OCI-LY7 (cell line): ENCODE data around the gene R3HDM4. TPM values are rescaled to one million over a fixed set of nuclear protein-coding genes. Genes with fewer than 3 reads are reported as not detected.

Experiments
- BruUV-seq: library from RNA; stranded (reverse); fragments of 400-500 nt; replicated peaks from 2 replicates; lab custom pipeline; 2021; lab: Mats Ljungman, UMichigan
- CTCF ChIA-PET: fragments of 300-600 bp; sonication (Branson Sonifier 250); formaldehyde crosslinking; loops from one replicate; lab custom pipeline; 2022; ENCODE audit warnings: antibody characterized with exemption; ENCODE audit not compliant: unreplicated experiment; lab: Charles Lee
- POLR2A ChIA-PET: fragments of 300-600 bp; sonication (Branson Sonifier 250); formaldehyde crosslinking; loops from one replicate; lab custom pipeline; 2022; ENCODE audit warnings: antibody characterized with exemption; lab: Charles Lee
- DNase-seq: peaks from one replicate; pipeline ENCODE4 v3.0.0-alpha.2; 2015; ENCODE audit warnings: low spot score
- H2AFZ ChIP-seq: fragments of 200-600 bp; sonication (generic), shearing (Covaris generic); 2 replicates; pipeline ENCODE4 v1.6.1; 2014; ENCODE audit warnings: mild to moderate bottlenecking, antibody characterized with exemption, low read length, moderate library complexity
- H3K27ac ChIP-seq: fragments of 200-600 bp; sonication (generic); 2 replicates; pipeline ENCODE4 v1.5.1; 2014; ENCODE audit warnings: mixed run types, low read depth, mild to moderate bottlenecking, moderate library complexity, low read length, inconsistent platforms; ENCODE audit not compliant: poor library complexity, severe bottlenecking
- H3K36me3 ChIP-seq: fragments of 200-600 bp; sonication (generic); 2 replicates; pipeline ENCODE4 v1.6.1; 2014; ENCODE audit warnings: mild to moderate bottlenecking, antibody characterized with exemption, low read length, moderate library complexity, mixed read lengths; ENCODE audit not compliant: insufficient read depth
- H3K4me1 ChIP-seq: fragments of 200-600 bp; sonication (generic); 2 replicates; pipeline ENCODE4 v1.5.1; 2014; ENCODE audit warnings: mild to moderate bottlenecking, low read length; ENCODE audit not compliant: insufficient read depth, poor library complexity, severe bottlenecking
- H3K4me2 ChIP-seq: fragments of 200-600 bp; sonication (generic); 2 replicates; pipeline ENCODE4 v1.6.1; 2014; ENCODE audit warnings: mild to moderate bottlenecking, low read length
- H3K4me3 ChIP-seq: fragments of 200-600 bp; sonication (generic); 2 replicates; pipeline ENCODE4 v1.5.1; 2014; ENCODE audit warnings: mild to moderate bottlenecking, low read depth, low read length; ENCODE audit not compliant: poor library complexity, severe bottlenecking
- H3K79me2 ChIP-seq: fragments of 200-600 bp; sonication (generic); 2 replicates; pipeline ENCODE4 v1.6.1; 2016; ENCODE audit warnings: low read depth, mild to moderate bottlenecking, low read length, moderate library complexity, mixed read lengths; ENCODE audit not compliant: insufficient read depth
- H3K9me2 ChIP-seq: fragments of 200-600 bp; sonication (generic); 2 replicates; pipeline ENCODE4 v1.6.1; 2016; ENCODE audit warnings: mild to moderate bottlenecking, low read length, mixed read lengths; ENCODE audit not compliant: insufficient read depth
- H3K9me3 ChIP-seq: fragments of 200-600 bp; sonication (generic); 2 replicates; pipeline ENCODE4 v1.6.1; 2014; ENCODE audit warnings: mild to moderate bottlenecking, mixed run types, low read length, mixed read lengths
- H4K20me1 ChIP-seq: fragments of 200-600 bp; sonication (generic); 2 replicates; pipeline ENCODE4 v1.6.1; 2014; ENCODE audit warnings: mild to moderate bottlenecking, antibody characterized with exemption, low read length, moderate library complexity, mixed read lengths; ENCODE audit not compliant: insufficient read depth
- CTCF ChIP-seq: fragments of 200-600 bp; sonication (generic); conservative IDR thresholded peaks from 2 replicates; pipeline ENCODE4 v1.5.1; 2014; ENCODE audit warnings: mild to moderate bottlenecking, antibody characterized with exemption, low read length, moderate library complexity, mixed read lengths
- EZH2phosphoT487 ChIP-seq: fragments of 200-600 bp; sonication (generic); IDR thresholded peaks from 2 replicates; pipeline ENCODE4 v1.6.1; 2018; ENCODE audit warnings: low read depth, borderline replicate concordance, mild to moderate bottlenecking, mixed run types, antibody characterized with exemption, low read length, moderate library complexity, mixed read lengths
- intact Hi-C: fragments of 100-400 bp; cut with micrococcal nuclease; formaldehyde crosslinking; loops from one replicate; pipeline ENCODE4 v1.10.0; 2022; ENCODE audit not compliant: unreplicated experiment
- total RNA-seq, 2 experiments: library from RNA; depleted of rRNA in 1 of 2; stranded (reverse); fragments of >200 nt in 1 of 2; shearing (Covaris generic) in 1 of 2; gene quantifications; 2 replicates each; pipeline ENCODE4 v1.2.3, GENCODE V29; 2014 to 2022

The R3HDM4 gene
- total RNA-seq, 2 experiments from 2014 or later = 43.5 to 64.9 TPM

- CTCF ChIA-PET = no interaction called here
- Histone ChIP-seq H4K20me1 (no peaks in the 10 kb centered on the region), H3K36me3 (peaks cover 20% of the 10 kb centered on the region; the same call in 1 of the 2 replicates), H3K9me3 (no peaks in the 10 kb centered on the region), H3K27ac (no peak overlapping the region), H3K9me2 (no peaks in the 10 kb centered on the region), H2AFZ (no peak overlapping the region), H3K79me2 (no peaks in the 10 kb centered on the region), H3K4me1 (peaks cover 26% of the 10 kb centered on the region), H3K4me2 (no peak overlapping the region), H3K4me3 (no peak overlapping the region)
- POLR2A ChIA-PET = no interaction called here
- intact Hi-C loops = no loop called here
- no peak for DNase-seq
- TF ChIP-seq CTCF (no peak), EZH2phosphoT487 (no peak)
- no TSS peak for BruUV-seq
Measured at GRCh38 chr19:868458-869244, 44.4 kb downstream of the R3HDM4 start.

GRCh38 chr19:867855-868457 is 45.1 kb downstream of the R3HDM4 start:
- H3K9me3 ChIP-seq = no peaks in the 10 kb centered on the region
- TF ChIP-seq CTCF (no peak), EZH2phosphoT487 (no peak)
- H3K4me3 ChIP-seq = no peak overlapping the region
- no peak overlapping the region for H2AFZ ChIP-seq
- no peak overlapping the region for H3K27ac ChIP-seq
- no peak overlapping the region for H3K4me2 ChIP-seq
- POLR2A ChIA-PET = no interaction called here
- DNase-seq = no peak
- intact Hi-C loops = no loop called here
- no peaks in the 10 kb centered on the region for H3K9me2 ChIP-seq
- H3K4me1 ChIP-seq = peaks cover 32% of the 10 kb centered on the region
- BruUV-seq = no TSS peak
- H3K36me3 ChIP-seq = peaks cover 20% of the 10 kb centered on the region; the same call in 1 of the 2 replicates
- H3K79me2 ChIP-seq = no peaks in the 10 kb centered on the region
- CTCF ChIA-PET = no interaction called here
- H4K20me1 ChIP-seq = no peaks in the 10 kb centered on the region

- TF ChIP-seq EZH2phosphoT487 (no peak), CTCF (no peak)
- H3K4me3 ChIP-seq = no peak overlapping the region
- H3K79me2 ChIP-seq = no peaks in the 10 kb centered on the region
- H3K27ac ChIP-seq = no peak overlapping the region
- no peaks in the 10 kb centered on the region for H3K9me3 ChIP-seq
- BruUV-seq = no TSS peak
- H2AFZ ChIP-seq = no peak overlapping the region
- CTCF ChIA-PET = no interaction called here
- H3K4me2 ChIP-seq = no peak overlapping the region
- intact Hi-C loops = no loop called here
- no peak for DNase-seq
- peaks cover 20% of the 10 kb centered on the region; the same call in 1 of the 2 replicates for H3K36me3 ChIP-seq
- POLR2A ChIA-PET = interaction anchor here (0.6 kb wide), 1 partner anchor 165 kb away, joined by 3 read pairs; no protein-coding TSS in a partner anchor
- no peaks in the 10 kb centered on the region for H4K20me1 ChIP-seq
- no peaks in the 10 kb centered on the region for H3K9me2 ChIP-seq
- peaks cover 34% of the 10 kb centered on the region for H3K4me1 ChIP-seq
Measured at GRCh38 chr19:867301-867793, 45.7 kb downstream of the R3HDM4 start.
